Ecto neural progenitor cell (in vitro differentiated cells): ENCODE data around the gene GPR52.

ENCODE experiments used
- DNase-seq: peaks from one replicate; pipeline ENCODE4 v3.0.0-alpha.2; 2018; ENCODE audit warnings: low spot score

The GPR52 gene

DNA sequence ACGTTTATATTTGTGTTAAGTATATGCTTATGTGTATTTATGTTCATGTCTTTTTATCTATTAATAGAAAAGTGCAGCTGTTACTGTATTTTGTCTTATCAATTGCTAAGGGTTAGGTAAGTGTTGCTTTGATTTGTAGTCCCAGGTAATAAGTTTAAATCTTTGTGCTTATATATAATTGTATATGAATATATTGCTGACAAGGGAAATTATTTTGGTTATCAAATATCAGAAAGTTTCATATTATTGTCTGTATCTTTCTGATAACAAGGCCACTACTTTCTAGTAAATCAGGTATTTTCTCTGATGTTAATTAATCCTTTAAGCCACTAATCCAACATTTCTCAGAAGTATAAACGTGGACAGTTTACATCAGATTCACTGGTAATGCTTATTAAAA is 21.3 kb downstream of the GPR52 start:
- DNase-seq: no peak

DNA sequence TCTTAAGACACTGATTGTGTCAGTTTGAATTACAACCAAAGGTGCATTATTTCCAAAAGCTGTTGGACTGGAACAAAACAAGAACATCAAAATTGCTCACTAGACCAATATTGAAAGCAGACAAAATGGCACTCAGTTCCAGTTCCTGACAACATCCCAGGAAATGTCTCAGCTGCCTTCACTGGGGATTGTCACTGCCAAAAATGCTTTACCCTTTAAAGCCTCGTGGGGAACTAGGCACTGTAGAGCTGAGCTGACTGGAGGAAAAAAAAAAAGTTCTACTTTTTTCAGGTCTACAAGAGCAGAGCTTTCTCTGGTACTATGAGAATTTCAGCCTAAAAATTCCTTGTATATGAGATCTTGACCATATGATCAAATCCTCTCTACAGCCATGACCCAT is 21.9 kb downstream of the GPR52 start:
- no peak for DNase-seq

DNA sequence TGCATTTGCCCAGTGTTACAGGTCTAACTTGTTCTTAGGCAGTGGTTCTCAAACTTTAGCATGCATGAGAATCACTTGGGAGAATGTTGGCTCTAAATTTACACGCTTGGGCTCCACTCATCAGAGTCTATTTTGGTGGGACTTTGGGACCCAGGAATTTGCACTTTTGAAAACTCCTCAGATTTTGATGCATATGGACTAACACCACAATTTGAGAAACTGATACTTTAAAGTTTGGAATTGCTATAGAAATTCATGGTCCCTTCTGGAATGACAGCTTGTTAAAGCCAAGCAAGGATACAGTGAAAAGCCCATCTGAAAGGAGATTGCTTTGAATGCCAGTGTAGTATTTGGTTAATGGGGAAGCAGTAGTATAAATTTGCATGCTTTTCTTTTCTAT is 31.5 kb downstream of the GPR52 start:
- no peak for DNase-seq

DNA sequence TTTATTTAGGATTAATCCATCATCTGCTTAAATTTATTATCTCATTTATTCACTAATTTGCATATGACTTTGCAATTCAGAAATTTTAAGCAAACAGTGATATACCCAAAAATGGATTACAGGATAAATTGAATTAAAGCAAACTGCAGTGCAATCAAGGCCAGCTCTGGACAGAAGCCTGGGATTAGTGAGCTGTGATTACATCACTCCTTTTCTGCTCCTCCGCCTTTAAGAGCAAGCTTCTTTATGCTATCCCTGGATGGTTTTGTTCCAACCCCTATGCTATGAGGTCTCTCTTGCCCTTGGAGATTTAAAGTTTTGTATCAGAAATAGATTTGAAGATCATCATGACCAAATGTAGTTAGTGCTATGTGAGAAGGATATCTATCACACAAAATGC is 32.6 kb downstream of the GPR52 start:
- DNase-seq: no peak

DNA sequence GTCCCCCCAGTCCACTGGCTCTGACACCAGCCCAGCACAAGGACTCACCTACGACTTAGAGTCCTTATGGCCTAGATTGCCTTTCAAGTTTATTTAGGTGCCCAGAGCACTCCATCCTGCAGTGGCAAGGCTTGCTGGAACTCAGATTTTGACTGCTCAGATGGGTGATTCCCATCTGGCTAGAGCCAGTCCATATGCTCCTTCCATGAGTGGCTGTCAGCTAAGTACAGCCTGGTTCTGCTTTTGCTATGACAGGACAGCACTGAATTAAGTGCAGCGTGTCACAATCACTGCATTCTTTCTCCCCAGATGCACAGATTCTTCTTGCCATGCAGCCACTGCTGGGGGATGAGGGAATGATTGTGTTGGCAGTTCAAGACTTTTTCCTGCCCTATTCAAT is 43.8 kb downstream of the GPR52 start:
- DNase-seq: no peak

DNA sequence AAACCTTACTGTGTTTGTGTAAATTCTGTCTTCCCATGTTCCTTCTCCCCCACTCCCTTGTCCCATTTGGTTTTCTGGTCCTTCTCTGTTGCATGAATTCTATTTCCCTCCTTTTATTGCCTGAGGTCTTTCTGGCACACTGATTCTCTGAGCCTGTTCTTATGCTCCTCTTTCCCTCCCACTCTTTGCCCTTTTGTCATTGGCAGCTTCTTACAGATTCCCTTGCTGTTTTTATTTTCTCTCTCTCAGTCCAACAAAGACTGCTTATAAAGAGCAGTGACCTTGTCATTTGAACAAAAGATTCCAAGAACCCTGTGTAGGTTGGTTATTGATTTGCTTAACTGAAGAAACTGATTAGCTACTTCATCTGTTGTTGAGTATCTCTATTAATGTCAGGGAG is 49.7 kb downstream of the GPR52 start:
- no peak for DNase-seq
